OCI-LY7 (cell line): Measurements from ENCODE around the gene AFDN. TPM values are rescaled to one million over a fixed set of nuclear protein-coding genes. Genes with fewer than 3 reads are reported as not detected.

Experiments used
- BruUV-seq: library from RNA; stranded (reverse); fragments of 400-500 nt; replicated peaks from 2 replicates; lab custom pipeline; 2021; lab: Mats Ljungman, UMichigan
- CTCF ChIA-PET: fragments of 300-600 bp; sonication (Branson Sonifier 250); formaldehyde crosslinking; loops from one replicate; lab custom pipeline; 2022; ENCODE audit warnings: antibody characterized with exemption; ENCODE audit not compliant: unreplicated experiment; lab: Charles Lee
- POLR2A ChIA-PET: fragments of 300-600 bp; sonication (Branson Sonifier 250); formaldehyde crosslinking; loops from one replicate; lab custom pipeline; 2022; ENCODE audit warnings: antibody characterized with exemption; lab: Charles Lee
- DNase-seq: peaks from one replicate; pipeline ENCODE4 v3.0.0-alpha.2; 2015; ENCODE audit warnings: low spot score
- H2AFZ ChIP-seq: fragments of 200-600 bp; sonication (generic), shearing (Covaris generic); 2 replicates; pipeline ENCODE4 v1.6.1; 2014; ENCODE audit warnings: mild to moderate bottlenecking, antibody characterized with exemption, low read length, moderate library complexity
- H3K27ac ChIP-seq: fragments of 200-600 bp; sonication (generic); 2 replicates; pipeline ENCODE4 v1.5.1; 2014; ENCODE audit warnings: mixed run types, low read depth, mild to moderate bottlenecking, moderate library complexity, low read length, inconsistent platforms; ENCODE audit not compliant: poor library complexity, severe bottlenecking
- H3K36me3 ChIP-seq: fragments of 200-600 bp; sonication (generic); 2 replicates; pipeline ENCODE4 v1.6.1; 2014; ENCODE audit warnings: mild to moderate bottlenecking, antibody characterized with exemption, low read length, moderate library complexity, mixed read lengths; ENCODE audit not compliant: insufficient read depth
- H3K4me1 ChIP-seq: fragments of 200-600 bp; sonication (generic); 2 replicates; pipeline ENCODE4 v1.5.1; 2014; ENCODE audit warnings: mild to moderate bottlenecking, low read length; ENCODE audit not compliant: insufficient read depth, poor library complexity, severe bottlenecking
- H3K4me2 ChIP-seq: fragments of 200-600 bp; sonication (generic); 2 replicates; pipeline ENCODE4 v1.6.1; 2014; ENCODE audit warnings: mild to moderate bottlenecking, low read length
- H3K4me3 ChIP-seq: fragments of 200-600 bp; sonication (generic); 2 replicates; pipeline ENCODE4 v1.5.1; 2014; ENCODE audit warnings: mild to moderate bottlenecking, low read depth, low read length; ENCODE audit not compliant: poor library complexity, severe bottlenecking
- H3K79me2 ChIP-seq: fragments of 200-600 bp; sonication (generic); 2 replicates; pipeline ENCODE4 v1.6.1; 2016; ENCODE audit warnings: low read depth, mild to moderate bottlenecking, low read length, moderate library complexity, mixed read lengths; ENCODE audit not compliant: insufficient read depth
- H3K9me2 ChIP-seq: fragments of 200-600 bp; sonication (generic); 2 replicates; pipeline ENCODE4 v1.6.1; 2016; ENCODE audit warnings: mild to moderate bottlenecking, low read length, mixed read lengths; ENCODE audit not compliant: insufficient read depth
- H3K9me3 ChIP-seq: fragments of 200-600 bp; sonication (generic); 2 replicates; pipeline ENCODE4 v1.6.1; 2014; ENCODE audit warnings: mild to moderate bottlenecking, mixed run types, low read length, mixed read lengths
- H4K20me1 ChIP-seq: fragments of 200-600 bp; sonication (generic); 2 replicates; pipeline ENCODE4 v1.6.1; 2014; ENCODE audit warnings: mild to moderate bottlenecking, antibody characterized with exemption, low read length, moderate library complexity, mixed read lengths; ENCODE audit not compliant: insufficient read depth
- CTCF ChIP-seq: fragments of 200-600 bp; sonication (generic); conservative IDR thresholded peaks from 2 replicates; pipeline ENCODE4 v1.5.1; 2014; ENCODE audit warnings: mild to moderate bottlenecking, antibody characterized with exemption, low read length, moderate library complexity, mixed read lengths
- EZH2phosphoT487 ChIP-seq: fragments of 200-600 bp; sonication (generic); IDR thresholded peaks from 2 replicates; pipeline ENCODE4 v1.6.1; 2018; ENCODE audit warnings: low read depth, borderline replicate concordance, mild to moderate bottlenecking, mixed run types, antibody characterized with exemption, low read length, moderate library complexity, mixed read lengths
- intact Hi-C: fragments of 100-400 bp; cut with micrococcal nuclease; formaldehyde crosslinking; loops from one replicate; pipeline ENCODE4 v1.10.0; 2022; ENCODE audit not compliant: unreplicated experiment
- total RNA-seq, 2 experiments: library from RNA; depleted of rRNA in 1 of 2; stranded (reverse); fragments of >200 nt in 1 of 2; shearing (Covaris generic) in 1 of 2; gene quantifications; 2 replicates each; pipeline ENCODE4 v1.2.3, GENCODE V29; 2014 to 2022

AFDN gene
- total RNA-seq, 2 experiments from 2014 or later = 43.6 to 71.6 TPM

GRCh38 chr6:168016721-168017525 is 190.2 kb downstream of the AFDN start:
- no TSS peak for BruUV-seq
- Histone ChIP-seq H2AFZ (no peak overlapping the region), H3K27ac (no peak overlapping the region), H3K79me2 (no peaks in the 10 kb centered on the region), H3K9me2 (no peaks in the 10 kb centered on the region), H3K4me1 (no peaks in the 10 kb centered on the region), H3K9me3 (peaks cover 5% of the 10 kb centered on the region; the same call in 1 of the 2 replicates), H3K4me2 (no peak overlapping the region), H3K4me3 (no peak overlapping the region), H3K36me3 (no peaks in the 10 kb centered on the region), H4K20me1 (no peaks in the 10 kb centered on the region)
- CTCF ChIA-PET = no interaction called here
- DNase-seq = no peak
- intact Hi-C loops = no loop called here
- POLR2A ChIA-PET = no interaction called here
- TF ChIP-seq CTCF = no peak
- no peak for TF ChIP-seq EZH2phosphoT487

GRCh38 chr6:168017629-168018028 is 190.9 kb downstream of the AFDN start:
- TF ChIP-seq EZH2phosphoT487 = no peak
- TF ChIP-seq CTCF = no peak
- ChIA-PET CTCF (no interaction called here), POLR2A (no interaction called here)
- intact Hi-C loops = no loop called here
- no peaks in the 10 kb centered on the region for H3K36me3 ChIP-seq
- no TSS peak for BruUV-seq
- no peak overlapping the region for H3K4me3 ChIP-seq
- H3K4me1 ChIP-seq = no peaks in the 10 kb centered on the region
- H4K20me1 ChIP-seq = no peaks in the 10 kb centered on the region
- no peak overlapping the region for H2AFZ ChIP-seq
- no peak overlapping the region for H3K27ac ChIP-seq
- H3K9me2 ChIP-seq = no peaks in the 10 kb centered on the region
- H3K79me2 ChIP-seq = no peaks in the 10 kb centered on the region
- H3K9me3 ChIP-seq = no peaks in the 10 kb centered on the region
- H3K4me2 ChIP-seq = no peak overlapping the region
- no peak for DNase-seq

GRCh38 chr6:168018664-168019063 is 192.0 kb downstream of the AFDN start:
- POLR2A ChIA-PET = no interaction called here
- intact Hi-C loops = no loop called here

More at GRCh38 chr6:168018664-168019063, 192.0 kb downstream of the AFDN start:
- no TSS peak for BruUV-seq
- H3K4me3 ChIP-seq = no peak overlapping the region
- TF ChIP-seq EZH2phosphoT487 (no peak), CTCF (no peak)
- H4K20me1 ChIP-seq = no peaks in the 10 kb centered on the region
- no peaks in the 10 kb centered on the region for H3K9me3 ChIP-seq
- H3K79me2 ChIP-seq = no peaks in the 10 kb centered on the region
- H3K36me3 ChIP-seq = no peaks in the 10 kb centered on the region
- no peak for DNase-seq
- H3K9me2 ChIP-seq = no peaks in the 10 kb centered on the region
- no peak overlapping the region for H2AFZ ChIP-seq
- H3K27ac ChIP-seq = no peak overlapping the region
- CTCF ChIA-PET = no interaction called here
- no peaks in the 10 kb centered on the region for H3K4me1 ChIP-seq
- H3K4me2 ChIP-seq = no peak overlapping the region
